ENCODE results near the gene MRRF.

Gene MRRF

DNA sequence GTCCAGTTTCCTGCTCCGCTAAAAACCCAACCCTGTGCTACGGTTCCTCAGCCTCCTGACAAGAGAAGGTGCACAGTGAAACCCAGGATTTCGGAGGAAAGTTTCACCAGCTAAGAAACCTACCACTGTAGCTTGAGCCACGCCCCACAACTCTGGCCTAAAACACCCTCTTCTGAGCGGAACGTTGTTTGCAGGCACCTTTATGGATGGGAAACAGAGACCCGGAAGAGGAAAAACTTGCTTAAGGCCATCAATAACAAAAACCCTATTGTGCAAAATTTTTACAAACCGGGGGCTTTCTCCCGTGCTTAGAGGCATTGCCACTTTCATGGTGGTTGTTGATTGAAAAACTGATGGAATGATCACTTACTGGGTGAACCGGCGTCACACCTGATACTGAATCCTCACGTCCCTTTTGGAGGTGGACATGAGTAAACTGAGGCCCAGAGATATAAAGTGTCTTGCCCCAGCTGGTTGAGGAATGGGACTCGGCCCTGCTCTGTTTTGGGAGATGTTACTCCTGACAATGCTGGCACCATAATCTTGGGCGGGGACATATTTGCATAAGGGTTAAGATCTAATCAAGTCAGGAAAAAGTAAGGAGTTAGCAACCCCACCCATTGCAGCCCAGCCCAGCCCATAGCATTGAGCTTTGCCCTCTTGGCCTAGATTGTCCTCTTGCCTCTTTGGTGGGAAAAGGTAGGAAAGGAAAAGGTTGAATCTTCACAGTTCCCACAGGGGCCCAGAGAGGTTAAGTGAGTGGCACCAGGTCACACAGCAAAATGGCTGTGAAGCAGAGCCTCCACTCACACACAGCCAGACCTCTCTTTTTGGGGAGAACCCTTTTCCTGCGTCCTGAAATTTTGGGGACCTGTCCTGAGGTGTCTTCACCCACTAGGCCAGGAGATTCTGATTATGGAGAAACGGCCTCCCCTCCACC lies 82.9 kb downstream of the MRRF start:
- peak overlapping the region; percentile 44 for H3K4me3 ChIP-seq (ENCODE audit: low read depth, low read length)
- TF ChIP-seq, protein P1, sequence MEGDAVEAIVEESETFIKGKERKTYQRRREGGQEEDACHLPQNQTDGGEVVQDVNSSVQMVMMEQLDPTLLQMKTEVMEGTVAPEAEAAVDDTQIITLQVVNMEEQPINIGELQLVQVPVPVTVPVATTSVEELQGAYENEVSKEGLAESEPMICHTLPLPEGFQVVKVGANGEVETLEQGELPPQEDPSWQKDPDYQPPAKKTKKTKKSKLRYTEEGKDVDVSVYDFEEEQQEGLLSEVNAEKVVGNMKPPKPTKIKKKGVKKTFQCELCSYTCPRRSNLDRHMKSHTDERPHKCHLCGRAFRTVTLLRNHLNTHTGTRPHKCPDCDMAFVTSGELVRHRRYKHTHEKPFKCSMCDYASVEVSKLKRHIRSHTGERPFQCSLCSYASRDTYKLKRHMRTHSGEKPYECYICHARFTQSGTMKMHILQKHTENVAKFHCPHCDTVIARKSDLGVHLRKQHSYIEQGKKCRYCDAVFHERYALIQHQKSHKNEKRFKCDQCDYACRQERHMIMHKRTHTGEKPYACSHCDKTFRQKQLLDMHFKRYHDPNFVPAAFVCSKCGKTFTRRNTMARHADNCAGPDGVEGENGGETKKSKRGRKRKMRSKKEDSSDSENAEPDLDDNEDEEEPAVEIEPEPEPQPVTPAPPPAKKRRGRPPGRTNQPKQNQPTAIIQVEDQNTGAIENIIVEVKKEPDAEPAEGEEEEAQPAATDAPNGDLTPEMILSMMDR (IDR thresholded peaks at IDR 0.05; ENCODE audit: low read depth, low read length, missing control alignments), result no peak
- peak; percentile 11 for DNase-seq (ENCODE audit: low read depth)
- in situ Hi-C loops (cut with HindIII; ENCODE audit: low sequenced_read_pairs), result loop anchor here (25.0 kb wide), 1 partner anchor 110 kb away; the partner anchor contains the start of gene LHX6

DNA sequence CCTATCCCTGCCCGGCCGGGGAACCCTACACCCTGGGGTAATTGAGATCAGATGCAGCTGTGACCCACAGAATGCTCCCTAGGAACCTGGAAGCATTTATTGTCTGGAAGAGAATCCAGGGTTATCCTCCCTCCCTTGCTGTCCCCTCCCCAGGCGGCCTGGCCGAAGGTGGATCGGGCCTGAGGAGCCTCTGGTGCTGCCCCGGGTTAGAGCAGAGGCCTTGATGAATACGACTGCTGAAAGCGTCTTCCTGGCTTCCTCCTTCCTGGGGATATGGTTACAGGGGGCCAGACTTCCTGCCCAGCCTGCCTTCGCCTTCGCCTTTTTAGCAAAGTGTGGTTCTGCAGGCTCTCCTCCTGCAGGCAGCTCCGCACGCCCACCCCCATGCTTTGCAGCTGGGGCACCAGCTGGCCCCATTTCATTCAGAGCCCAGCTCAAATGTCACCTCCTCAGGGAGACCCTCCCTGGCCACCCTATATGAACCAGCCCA lies 83.7 kb downstream of the MRRF start:
- no peak for DNase-seq (ENCODE audit: low read depth)
- TF ChIP-seq, protein P1 (IDR thresholded peaks at IDR 0.05; ENCODE audit: low read depth, low read length, missing control alignments), result no peak
- in situ Hi-C loops (cut with HindIII; ENCODE audit: low sequenced_read_pairs), result loop anchor here (25.0 kb wide), 1 partner anchor 111 kb away; the partner anchor contains the start of gene LHX6
- no peak overlapping the region for H3K4me3 ChIP-seq (ENCODE audit: low read depth, low read length)

DNA sequence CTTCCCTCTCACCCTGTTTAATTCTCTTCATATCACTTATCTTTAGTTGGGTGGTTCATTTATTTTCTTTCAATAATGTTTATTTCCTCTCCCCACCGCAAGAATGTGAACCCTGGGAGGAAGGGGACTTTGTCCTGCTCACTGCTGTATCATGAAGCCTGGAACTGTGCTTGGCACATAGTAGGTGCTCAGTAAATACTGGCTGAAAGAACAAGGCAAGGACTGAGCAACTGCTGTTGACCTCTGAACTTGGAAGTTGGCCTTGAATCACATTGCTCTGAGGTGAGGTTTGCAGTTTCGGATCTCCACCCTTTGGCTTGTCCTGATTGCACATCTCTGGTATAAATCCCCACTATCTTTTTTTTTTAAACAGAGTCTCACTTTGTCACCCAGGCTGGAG lies 84.1 kb downstream of the MRRF start:
- DNase-seq (ENCODE audit: low read depth), result no peak
- H3K4me3 ChIP-seq (ENCODE audit: low read depth, low read length), result no peak overlapping the region
- in situ Hi-C loops (cut with HindIII; ENCODE audit: low sequenced_read_pairs), result loop anchor here (25.0 kb wide), 1 partner anchor 111 kb away; the partner anchor contains the start of gene LHX6
- TF ChIP-seq, protein P1 (IDR thresholded peaks at IDR 0.05; ENCODE audit: low read depth, low read length, missing control alignments), result no peak

DNA sequence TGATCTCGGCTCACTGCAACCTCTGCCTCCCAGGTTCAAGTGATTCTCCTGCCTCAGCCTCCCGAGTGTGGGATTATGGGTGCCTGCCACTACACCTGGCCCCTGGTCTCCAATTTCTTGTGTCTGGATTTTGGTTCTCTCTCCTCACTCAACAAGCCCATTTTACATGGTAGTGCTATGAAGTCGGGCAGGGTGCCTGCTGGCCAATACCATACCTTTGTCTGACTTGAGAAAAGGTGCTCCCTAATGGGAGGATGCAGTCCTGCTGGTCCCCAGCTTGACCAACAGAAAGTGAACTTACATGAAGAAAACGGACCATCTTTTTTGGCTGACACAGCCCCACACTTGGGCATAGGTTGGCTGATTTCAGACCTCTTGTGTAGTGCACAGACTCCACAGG lies 84.5 kb downstream of the MRRF start:
- in situ Hi-C loops (cut with HindIII; ENCODE audit: low sequenced_read_pairs), result loop anchor here (25.0 kb wide), 1 partner anchor 112 kb away; the partner anchor contains the start of gene LHX6
- TF ChIP-seq, protein P1 (IDR thresholded peaks at IDR 0.05; ENCODE audit: low read depth, low read length, missing control alignments), result no peak
- no peak for DNase-seq (ENCODE audit: low read depth)
- no peak overlapping the region for H3K4me3 ChIP-seq (ENCODE audit: low read depth, low read length)

DNA sequence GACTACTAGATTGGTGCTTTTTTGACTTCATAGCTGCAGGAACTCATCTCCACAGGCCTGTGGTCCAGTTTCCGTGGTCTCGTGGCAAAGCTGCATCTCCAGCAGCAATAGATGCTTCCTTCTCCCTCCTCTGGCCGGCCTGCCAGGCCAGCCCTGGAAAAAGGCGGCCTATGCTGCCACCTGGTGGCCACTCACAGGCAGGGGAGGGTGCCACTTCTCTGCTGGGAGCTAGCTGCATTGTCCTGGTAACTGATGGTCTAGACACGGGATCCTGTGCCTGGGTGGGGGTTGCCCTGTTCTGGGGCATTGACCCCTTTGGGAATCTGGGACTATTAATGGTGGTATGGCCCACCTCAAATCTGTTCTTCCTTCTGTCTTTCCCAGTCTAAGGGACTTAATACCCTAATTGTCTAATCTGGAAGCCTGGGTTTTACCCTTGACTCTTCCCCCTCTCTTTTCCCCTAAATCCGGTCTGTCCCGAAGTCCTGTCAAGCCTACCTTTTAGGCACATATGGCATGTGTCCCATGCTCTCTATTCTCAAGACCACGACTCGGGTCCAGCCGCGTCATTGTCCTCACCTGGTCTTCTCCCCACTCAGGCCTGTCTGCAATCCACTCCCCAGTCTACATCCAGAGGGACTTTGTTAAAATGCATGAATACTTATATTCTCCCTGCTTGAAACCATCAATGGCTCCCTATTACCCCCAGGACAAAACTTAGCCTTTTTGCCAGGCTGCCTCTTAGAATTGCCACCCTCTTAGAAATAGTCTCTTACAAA lies 86.1 kb downstream of the MRRF start:
- in situ Hi-C loops (cut with HindIII; ENCODE audit: low sequenced_read_pairs), result loop anchor here (5.0 kb wide), 1 partner anchor 223 kb away; no protein-coding TSS in a partner anchor

More for the DNA sequence above, 86.1 kb downstream of the MRRF start:
- DNase-seq (ENCODE audit: low read depth), result peak; percentile 31
- TF ChIP-seq, protein P1 (IDR thresholded peaks at IDR 0.05; ENCODE audit: low read depth, low read length, missing control alignments), result peak; percentile 94
- no peak overlapping the region for H3K4me3 ChIP-seq (ENCODE audit: low read depth, low read length)
